WTC11 (cell line): Measurements from ENCODE around the gene MYL3.

Experiments
- GABPB1 ChIP-seq: sonication (generic); formaldehyde crosslinking; IDR thresholded peaks from 2 replicates; pipeline ENCODE4 v1.8.1; 2023; ENCODE audit warnings: mild to moderate bottlenecking, missing genetic modification reagents
- USF1 ChIP-seq: sonication (generic); formaldehyde crosslinking; IDR thresholded peaks from 2 replicates; pipeline ENCODE4 v1.8.0; 2022; ENCODE audit warnings: mild to moderate bottlenecking, missing genetic modification reagents

GRCh38 chr3:46860810-46861604 is 2.2 kb downstream of the MYL3 start:
- TF ChIP-seq USF1 (CRISPR knock-in tag) (no peak), GABPB1 (CRISPR knock-in tag) (no peak)
